CD14-positive monocyte (primary cell): ENCODE data around the gene ZNF493. TPM values are rescaled to one million over a fixed set of nuclear protein-coding genes. Genes with fewer than 3 reads are reported as not detected.

ENCODE experiments used
- DNase-seq, 3 donors: peaks; one replicate each; pipeline ENCODE4 v3.0.0-alpha.2; 2011 to 2022
- H2AFZ ChIP-seq: 2 replicates; pipeline ENCODE4 v1.6.0; 2012; ENCODE audit warnings: mild to moderate bottlenecking, low read depth, low read length, inconsistent platforms; ENCODE audit not compliant: insufficient read depth, poor library complexity, severe bottlenecking
- H3K27ac ChIP-seq, 2 donors: 1 replicate in 1 of 2; 2 replicates in 1 of 2; pipeline ENCODE4 v1.5.1; 2012 to 2013; ENCODE audit warnings: low read length in 2 of 2, control low read depth in 1 of 2, inconsistent platforms in 1 of 2, low read depth in 1 of 2, mild to moderate bottlenecking in 1 of 2
- H3K27me3 ChIP-seq, 2 donors: one replicate each; pipeline versions ENCODE4 v1.6.0 to v1.6.1; 2011 to 2013; ENCODE audit warnings: low read length in 2 of 2; ENCODE audit not compliant: control insufficient read depth in 2 of 2, insufficient read depth in 2 of 2
- H3K36me3 ChIP-seq, 2 donors: replicated peaks in 1 of 2; 1 replicate in 1 of 2; 2 replicates in 1 of 2; pipeline versions ENCODE4 v1.5.1 to v1.6.1; 2012 to 2013; ENCODE audit warnings: low read length in 2 of 2, control low read depth in 1 of 2, inconsistent platforms in 1 of 2, mild to moderate bottlenecking in 1 of 2; ENCODE audit not compliant: insufficient read depth in 2 of 2, control insufficient read depth in 1 of 2
- H3K4me1 ChIP-seq, 2 donors: 1 replicate in 1 of 2; 2 replicates in 1 of 2; pipeline versions ENCODE4 v1.5.1 to v1.6.1; 2012 to 2013; ENCODE audit warnings: low read length in 2 of 2, control low read depth in 1 of 2, inconsistent platforms in 1 of 2, mild to moderate bottlenecking in 1 of 2, moderate library complexity in 1 of 2; ENCODE audit not compliant: insufficient read depth in 2 of 2, control insufficient read depth in 1 of 2
- H3K4me2 ChIP-seq: replicated peaks from 2 replicates; pipeline ENCODE3; 2012; ENCODE audit warnings: low read length, moderate library complexity, mild to moderate bottlenecking; ENCODE audit not compliant: poor library complexity, severe bottlenecking; ENCODE audit errors: extremely low read depth
- H3K4me3 ChIP-seq, 3 experiments: fragments of 200-600 bp in 1 of 3; sonication (generic) in 1 of 3; replicated peaks in 1 of 3; 1 replicate in 2 of 3; 2 replicates in 1 of 3; pipeline ENCODE4 v1.5.1; 2011 to 2013; ENCODE audit warnings: low read length in 3 of 3, mild to moderate bottlenecking in 3 of 3, control low read depth in 2 of 3, low read depth in 2 of 3, inconsistent platforms in 1 of 3, moderate library complexity in 1 of 3
- H3K79me2 ChIP-seq: 2 replicates; pipeline ENCODE4 v1.6.0; 2012; ENCODE audit warnings: mild to moderate bottlenecking, control low read depth, inconsistent platforms, low read length, moderate library complexity; ENCODE audit not compliant: insufficient read depth
- H3K9ac ChIP-seq: 2 replicates; pipeline ENCODE4 v1.6.0; 2017; ENCODE audit warnings: low read length, mild to moderate bottlenecking; ENCODE audit not compliant: insufficient read depth, poor library complexity, severe bottlenecking
- H3K9me3 ChIP-seq, 2 donors: replicated peaks in 1 of 2; 1 replicate in 1 of 2; 2 replicates in 1 of 2; pipeline versions ENCODE4 v1.5.1 to v1.6.1; 2012 to 2013; ENCODE audit warnings: low read length in 2 of 2, control low read depth in 1 of 2; ENCODE audit not compliant: control insufficient read depth in 1 of 2, insufficient read depth in 1 of 2
- H4K20me1 ChIP-seq: 2 replicates; pipeline ENCODE4 v1.6.0; 2012; ENCODE audit warnings: mild to moderate bottlenecking, low read length, control low read depth, moderate library complexity; ENCODE audit not compliant: insufficient read depth
- H3K27ac Mint-ChIP-seq, 7 donors: one replicate each; pipeline ENCODE4 v1.8.0; 2020; ENCODE audit warnings: mild to moderate bottlenecking in 7 of 7, mixed read lengths in 7 of 7, moderate library complexity in 6 of 7, inconsistent platforms in 2 of 7
- H3K27me3 Mint-ChIP-seq, 3 donors: one replicate each; pipeline ENCODE4 v1.8.0; 2021 to 2022; ENCODE audit warnings: low read depth in 3 of 3, mild to moderate bottlenecking in 3 of 3, mixed read lengths in 3 of 3, moderate library complexity in 3 of 3, inconsistent platforms in 1 of 3
- H3K36me3 Mint-ChIP-seq, 2 donors: one replicate each; pipeline ENCODE4 v1.8.0; 2020; ENCODE audit warnings: mixed read lengths in 2 of 2, inconsistent platforms in 1 of 2, mild to moderate bottlenecking in 1 of 2
- H3K4me1 Mint-ChIP-seq: one replicate; pipeline ENCODE4 v1.8.0; 2020; ENCODE audit warnings: mild to moderate bottlenecking, mixed read lengths
- H3K4me3 Mint-ChIP-seq, 2 donors: one replicate each; pipeline ENCODE4 v1.8.0; 2020; ENCODE audit warnings: mild to moderate bottlenecking in 2 of 2, mixed read lengths in 2 of 2, moderate library complexity in 1 of 2
- H3K9me3 Mint-ChIP-seq, 7 donors: one replicate each; pipeline ENCODE4 v1.8.0; 2020 to 2022; ENCODE audit warnings: mixed read lengths in 7 of 7, mild to moderate bottlenecking in 6 of 7, moderate library complexity in 6 of 7, inconsistent platforms in 2 of 7
- WGBS: methylation state at CpG from one replicate; pipeline ENCODE4 v1.1.5; 2013; ENCODE audit warnings: missing lambda C conversion rate; ENCODE audit not compliant: insufficient coverage; 5-methylcytosine and 5-hydroxymethylcytosine counted together
- intact Hi-C, 2 donors: fragments of 100-400 bp; cut with micrococcal nuclease; formaldehyde crosslinking; loops; one replicate each; pipeline versions ENCODE4 v1.15.0 to v1.15.1; 2023
- polyA plus RNA-seq, 3 donors: library from polyadenylated mRNA; depleted of rRNA in 1 of 3; unstranded in 2 of 3; stranded (reverse) in 1 of 3; fragments of 300-500 nt in 2 of 3; fragments of >200 nt in 1 of 3; fragmentation: Illumina TruSeq in 2 of 3; gene quantifications; 1 replicate in 2 of 3; 2 replicates in 1 of 3; pipeline ENCODE4 v1.2.3, GENCODE V29; 2012 to 2021
- TF ChIP-seq, protein P1 (sequence below): fragments of 200-600 bp; IDR thresholded peaks from one replicate; pipeline ENCODE4 v1.8.0; 2022; ENCODE audit warnings: antibody characterized with exemption, mild to moderate bottlenecking

Gene ZNF493
- polyA plus RNA-seq, 3 donors: 2.1 to 3.5 (median 2.6) TPM

- intact Hi-C loops: no loop called here
- Mint-ChIP-seq H3K36me3 (peaks cover 5 to 12% of the 10 kb centered on the region in 2 donors), H3K4me3 (no peak overlapping the region), H3K27me3 (no peaks in the 10 kb centered on the region), H3K4me1 (no peaks in the 10 kb centered on the region), H3K27ac (no peak overlapping the region), H3K9me3 (peaks cover 18 to 67% (median 55%) of the 10 kb centered on the region in 7 donors)
- H3K9me3 ChIP-seq: peaks cover 54 to 74% of the 10 kb centered on the region in 2 donors
- H3K27ac ChIP-seq: no peak overlapping the region
- no peaks in the 10 kb centered on the region for H3K4me1 ChIP-seq
- H2AFZ ChIP-seq: no peak overlapping the region
- no peak overlapping the region for H3K9ac ChIP-seq
- H3K27me3 ChIP-seq: no peaks in the 10 kb centered on the region
- WGBS: 100% methylated on average over 3 of the region's 3 CpGs
- TF ChIP-seq, protein P1, sequence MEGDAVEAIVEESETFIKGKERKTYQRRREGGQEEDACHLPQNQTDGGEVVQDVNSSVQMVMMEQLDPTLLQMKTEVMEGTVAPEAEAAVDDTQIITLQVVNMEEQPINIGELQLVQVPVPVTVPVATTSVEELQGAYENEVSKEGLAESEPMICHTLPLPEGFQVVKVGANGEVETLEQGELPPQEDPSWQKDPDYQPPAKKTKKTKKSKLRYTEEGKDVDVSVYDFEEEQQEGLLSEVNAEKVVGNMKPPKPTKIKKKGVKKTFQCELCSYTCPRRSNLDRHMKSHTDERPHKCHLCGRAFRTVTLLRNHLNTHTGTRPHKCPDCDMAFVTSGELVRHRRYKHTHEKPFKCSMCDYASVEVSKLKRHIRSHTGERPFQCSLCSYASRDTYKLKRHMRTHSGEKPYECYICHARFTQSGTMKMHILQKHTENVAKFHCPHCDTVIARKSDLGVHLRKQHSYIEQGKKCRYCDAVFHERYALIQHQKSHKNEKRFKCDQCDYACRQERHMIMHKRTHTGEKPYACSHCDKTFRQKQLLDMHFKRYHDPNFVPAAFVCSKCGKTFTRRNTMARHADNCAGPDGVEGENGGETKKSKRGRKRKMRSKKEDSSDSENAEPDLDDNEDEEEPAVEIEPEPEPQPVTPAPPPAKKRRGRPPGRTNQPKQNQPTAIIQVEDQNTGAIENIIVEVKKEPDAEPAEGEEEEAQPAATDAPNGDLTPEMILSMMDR: no peak
- peaks cover 0 to 18% of the 10 kb centered on the region in 2 donors for H3K36me3 ChIP-seq
- H3K4me2 ChIP-seq: no peak overlapping the region
- no peaks in the 10 kb centered on the region for H3K79me2 ChIP-seq
- DNase-seq: no peak
- no peak overlapping the region for H3K4me3 ChIP-seq
- no peaks in the 10 kb centered on the region for H4K20me1 ChIP-seq
These were observed 58.0 kb downstream of the ZNF493 start for GRCh38 chr19:21454901-21455300.

DNA sequence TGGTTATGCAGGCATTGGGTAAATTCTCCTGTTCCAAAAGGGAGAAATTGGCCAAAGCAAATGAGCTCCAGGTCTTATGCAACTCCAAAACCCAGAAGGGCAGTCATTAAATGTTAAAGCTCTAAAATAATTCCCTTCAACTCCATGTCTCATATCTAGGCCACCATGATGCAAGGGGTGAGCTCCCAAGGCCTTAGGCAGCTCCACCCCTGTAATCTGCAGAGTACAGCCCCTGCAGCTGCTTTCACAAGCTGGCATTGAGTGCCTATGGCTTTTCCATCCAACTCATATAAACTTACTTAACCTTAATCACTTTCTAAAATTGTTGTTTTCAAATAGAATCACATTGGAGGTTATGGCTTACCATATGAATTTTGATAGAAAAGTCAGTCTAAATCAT lies 63.8 kb downstream of the ZNF493 start:
- Histone ChIP-seq H3K4me3 (no peak overlapping the region), H3K79me2 (no peaks in the 10 kb centered on the region), H3K36me3 (no peaks in the 10 kb centered on the region), H3K9ac (no peak overlapping the region), H2AFZ (no peak overlapping the region), H3K4me2 (no peak overlapping the region), H3K27me3 (peaks cover 0 to 2% of the 10 kb centered on the region in 2 donors), H3K9me3 (peaks cover 31 to 51% of the 10 kb centered on the region in 2 donors), H4K20me1 (no peaks in the 10 kb centered on the region), H3K4me1 (peaks cover 11 to 13% of the 10 kb centered on the region in 2 donors), H3K27ac (no peak overlapping the region)
- H3K4me1 Mint-ChIP-seq: peaks cover 10% of the 10 kb centered on the region
- peaks cover 0 to 5% (median 1%) of the 10 kb centered on the region in 3 donors for H3K27me3 Mint-ChIP-seq
- peaks cover 20 to 63% (median 55%) of the 10 kb centered on the region in 7 donors for H3K9me3 Mint-ChIP-seq
- no peak for DNase-seq
- TF ChIP-seq, protein P1: no peak
- no peak overlapping the region for H3K4me3 Mint-ChIP-seq
- H3K36me3 Mint-ChIP-seq: peaks cover 0 to 6% of the 10 kb centered on the region in 2 donors
- intact Hi-C loops: no loop called here
- H3K27ac Mint-ChIP-seq: no peak overlapping the region
